Measurements from ENCODE around the gene SPOCK2.
A peak's percentile ranks its signal among the peaks of the same experiment; 100 is the strongest.

SPOCK2 gene

GRCh38 chr10:72088889-72089575 lies 681 bp upstream of the SPOCK2 start:
- no peak for DNase-seq (ENCODE audit: low spot score)

- peak; percentile 11 for DNase-seq (ENCODE audit: low spot score)
Measured at GRCh38 chr10:72087392-72087968, 871 bp downstream of the SPOCK2 start.

GRCh38 chr10:72086466-72087391 lies 1.6 kb downstream of the SPOCK2 start:
- DNase-seq (ENCODE audit: low spot score), result no peak

GRCh38 chr10:72085864-72086465 lies 2.4 kb downstream of the SPOCK2 start:
- DNase-seq (ENCODE audit: low spot score), result no peak

- no peak for DNase-seq (ENCODE audit: low spot score)
Measured at GRCh38 chr10:72085166-72085565, 3.2 kb downstream of the SPOCK2 start.

- no peak for DNase-seq (ENCODE audit: low spot score)
Measured at GRCh38 chr10:72083790-72084459, 4.4 kb downstream of the SPOCK2 start.

- DNase-seq (ENCODE audit: low spot score), result no peak
Measured at GRCh38 chr10:72082856-72083789, 5.2 kb downstream of the SPOCK2 start.

GRCh38 chr10:72081772-72082590 lies 6.4 kb downstream of the SPOCK2 start:
- DNase-seq (ENCODE audit: low spot score), result no peak

- no peak for DNase-seq (ENCODE audit: low spot score)
Measured at GRCh38 chr10:72081210-72081609, 7.1 kb downstream of the SPOCK2 start.

- no peak for DNase-seq (ENCODE audit: low spot score)
Measured at GRCh38 chr10:72080042-72080975, 8.0 kb downstream of the SPOCK2 start.

GRCh38 chr10:72079356-72079755 lies 9.0 kb downstream of the SPOCK2 start:
- DNase-seq (ENCODE audit: low spot score), result no peak

- no peak for DNase-seq (ENCODE audit: low spot score)
Measured at GRCh38 chr10:72077275-72077990, 10.9 kb downstream of the SPOCK2 start.

GRCh38 chr10:72076756-72077155 lies 11.6 kb downstream of the SPOCK2 start:
- no peak for DNase-seq (ENCODE audit: low spot score)

GRCh38 chr10:72075376-72076115 lies 12.8 kb downstream of the SPOCK2 start:
- no peak for DNase-seq (ENCODE audit: low spot score)

- DNase-seq (ENCODE audit: low spot score), result no peak
Measured at GRCh38 chr10:72074574-72075375, 13.6 kb downstream of the SPOCK2 start.
